ENCODE measurements around the gene UBA5. TPM values are rescaled to one million over a fixed set of nuclear protein-coding genes. Genes with fewer than 3 reads are reported as not detected.

UBA5 gene
- total and polyA plus RNA-seq, 9 of the 15 experiments (the other 6 are each of a cell fraction or from before 2014, with no cell fraction given), result 8.1 to 71.1 (median 29.4) TPM

DNA sequence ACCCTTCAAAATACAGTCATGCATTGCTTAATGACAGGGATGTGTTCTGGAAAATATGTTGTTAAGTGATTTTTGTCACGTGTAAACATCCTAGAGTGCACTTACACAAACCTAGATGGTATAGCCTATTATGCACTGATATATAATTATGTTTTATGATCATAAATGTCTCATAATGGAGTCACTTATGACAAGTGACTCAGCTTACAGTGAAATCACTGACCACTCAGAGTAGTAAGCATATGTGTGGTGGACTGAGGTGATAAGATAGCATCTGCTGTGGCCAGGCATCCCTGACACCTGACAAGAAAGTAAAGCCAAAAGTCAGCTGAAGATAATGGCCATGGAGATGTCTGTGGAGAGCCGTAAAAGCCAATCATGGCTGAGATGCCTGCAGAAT lies 5.9 kb upstream of the UBA5 start (continued):
- TF ChIP-seq TCF3 (CRISPR knock-in tag; IDR thresholded peaks at IDR 0.05) (peak; percentile 56), MAZ (CRISPR knock-in tag; conservative IDR thresholded peaks at IDR 0.05 in 1 of 2, IDR thresholded peaks at IDR 0.05 in 1 of 2) (peak in 1 of 2 experiments; percentile 38; a peak in 1 of 4 replicates), ZNF41 (CRISPR knock-in tag; conservative IDR thresholded peaks at IDR 0.05) (peak; percentile 86), POLR2AphosphoS5 (IDR thresholded peaks at IDR 0.05; ENCODE audit: control insufficient read depth, insufficient read depth, low read depth, low read length) (peak; percentile 28; the same call in 1 of the 2 replicates), LARP7 (IDR thresholded peaks at IDR 0.05) (no peak), CTBP1 (IDR thresholded peaks at IDR 0.05; ENCODE audit: borderline replicate concordance) (peak; percentile 34; the same call in 1 of the 2 replicates), ZNF644 (tag; IDR thresholded peaks at IDR 0.05; ENCODE audit: low read depth) (peak; percentile 81; the same call in 1 of the 2 replicates), ZNF584 (CRISPR knock-in tag; IDR thresholded peaks at IDR 0.05; ENCODE audit: low read depth) (0 out of 2 replicates have a peak, but pooled peaks have one; percentile 48), ZNF354B (CRISPR knock-in tag; IDR thresholded peaks at IDR 0.05) (peak; percentile 73; the same call in 1 of the 2 replicates), FOSL1 (tag; conservative IDR thresholded peaks at IDR 0.05) (peak; percentile 56), DPF2 (IDR thresholded peaks at IDR 0.05) (0 out of 2 replicates have a peak, but pooled peaks have one; percentile 19), RAD21 (CRISPR knock-in tag; conservative IDR thresholded peaks at IDR 0.05 in 1 of 2, IDR thresholded peaks at IDR 0.05 in 1 of 2) (no peak), BCL6 (CRISPR knock-in tag; IDR thresholded peaks at IDR 0.05) (peak; percentile 73; the same call in 1 of the 2 replicates), PTTG1 (tag; IDR thresholded peaks at IDR 0.05; ENCODE audit: low read depth) (peak; percentile 67; the same call in 1 of the 2 replicates), MEIS2 (IDR thresholded peaks at IDR 0.05; ENCODE audit: partially characterized antibody) (peak; percentile 26), EP300 (IDR thresholded peaks at IDR 0.05; ENCODE audit: low read length) (peak; percentile 35; the same call in 1 of the 2 replicates), BACH1 (tag; IDR thresholded peaks at IDR 0.05) (peak; percentile 63; the same call in 1 of the 2 replicates), DMBX1 (CRISPR knock-in tag; IDR thresholded peaks at IDR 0.05; ENCODE audit: borderline replicate concordance) (peak; percentile 80; the same call in 1 of the 2 replicates)
- TF ChIP-seq, protein P1, sequence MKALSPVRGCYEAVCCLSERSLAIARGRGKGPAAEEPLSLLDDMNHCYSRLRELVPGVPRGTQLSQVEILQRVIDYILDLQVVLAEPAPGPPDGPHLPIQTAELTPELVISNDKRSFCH (CRISPR knock-in tag; IDR thresholded peaks at IDR 0.05), result no peak
- TF ChIP-seq, protein P1 (tag; IDR thresholded peaks at IDR 0.05), result peak; percentile 62; the same call in 1 of the 2 replicates
- TF ChIP-seq, protein P2, sequence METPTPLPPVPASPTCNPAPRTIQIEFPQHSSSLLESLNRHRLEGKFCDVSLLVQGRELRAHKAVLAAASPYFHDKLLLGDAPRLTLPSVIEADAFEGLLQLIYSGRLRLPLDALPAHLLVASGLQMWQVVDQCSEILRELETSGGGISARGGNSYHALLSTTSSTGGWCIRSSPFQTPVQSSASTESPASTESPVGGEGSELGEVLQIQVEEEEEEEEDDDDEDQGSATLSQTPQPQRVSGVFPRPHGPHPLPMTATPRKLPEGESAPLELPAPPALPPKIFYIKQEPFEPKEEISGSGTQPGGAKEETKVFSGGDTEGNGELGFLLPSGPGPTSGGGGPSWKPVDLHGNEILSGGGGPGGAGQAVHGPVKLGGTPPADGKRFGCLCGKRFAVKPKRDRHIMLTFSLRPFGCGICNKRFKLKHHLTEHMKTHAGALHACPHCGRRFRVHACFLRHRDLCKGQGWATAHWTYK (CRISPR knock-in tag; IDR thresholded peaks at IDR 0.05), result peak; percentile 85
- TF ChIP-seq, protein P3, sequence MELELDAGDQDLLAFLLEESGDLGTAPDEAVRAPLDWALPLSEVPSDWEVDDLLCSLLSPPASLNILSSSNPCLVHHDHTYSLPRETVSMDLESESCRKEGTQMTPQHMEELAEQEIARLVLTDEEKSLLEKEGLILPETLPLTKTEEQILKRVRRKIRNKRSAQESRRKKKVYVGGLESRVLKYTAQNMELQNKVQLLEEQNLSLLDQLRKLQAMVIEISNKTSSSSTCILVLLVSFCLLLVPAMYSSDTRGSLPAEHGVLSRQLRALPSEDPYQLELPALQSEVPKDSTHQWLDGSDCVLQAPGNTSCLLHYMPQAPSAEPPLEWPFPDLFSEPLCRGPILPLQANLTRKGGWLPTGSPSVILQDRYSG (tag; conservative IDR thresholded peaks at IDR 0.05; ENCODE audit: low read depth), result peak; percentile 89
- TF ChIP-seq, protein P4, sequence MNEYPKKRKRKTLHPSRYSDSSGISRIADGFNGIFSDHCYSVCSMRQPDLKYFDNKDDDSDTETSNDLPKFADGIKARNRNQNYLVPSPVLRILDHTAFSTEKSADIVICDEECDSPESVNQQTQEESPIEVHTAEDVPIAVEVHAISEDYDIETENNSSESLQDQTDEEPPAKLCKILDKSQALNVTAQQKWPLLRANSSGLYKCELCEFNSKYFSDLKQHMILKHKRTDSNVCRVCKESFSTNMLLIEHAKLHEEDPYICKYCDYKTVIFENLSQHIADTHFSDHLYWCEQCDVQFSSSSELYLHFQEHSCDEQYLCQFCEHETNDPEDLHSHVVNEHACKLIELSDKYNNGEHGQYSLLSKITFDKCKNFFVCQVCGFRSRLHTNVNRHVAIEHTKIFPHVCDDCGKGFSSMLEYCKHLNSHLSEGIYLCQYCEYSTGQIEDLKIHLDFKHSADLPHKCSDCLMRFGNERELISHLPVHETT (CRISPR knock-in tag; conservative IDR thresholded peaks at IDR 0.05 in 1 of 2, IDR thresholded peaks at IDR 0.05 in 1 of 2), result peak in 1 of 2 experiments; percentile 91; a peak in 2 of 4 replicates

All from K562 (cell line).